Neural crest cell (in vitro differentiated cells): ENCODE results near the gene OSBPL7. TPM values are rescaled to one million over a fixed set of nuclear protein-coding genes. Genes with fewer than 3 reads are reported as not detected.

Experiments used
- DNase-seq: peaks from one replicate; pipeline ENCODE4 v3.0.0; 2021; ENCODE audit warnings: low read depth, mixed read lengths, low spot score
- H3K27ac Mint-ChIP-seq: one replicate; pipeline ENCODE4 v1.8.0; 2021; ENCODE audit warnings: mild to moderate bottlenecking, mixed read lengths; ENCODE audit not compliant: unreplicated experiment
- H3K27me3 Mint-ChIP-seq: 2 replicates; pipeline ENCODE4 v1.8.0; 2021; ENCODE audit warnings: low read depth, mild to moderate bottlenecking, mixed read lengths
- H3K36me3 Mint-ChIP-seq: 2 replicates; pipeline ENCODE4 v1.8.0; 2021; ENCODE audit warnings: low read depth, mild to moderate bottlenecking, mixed read lengths
- H3K4me1 Mint-ChIP-seq: 2 replicates; pipeline ENCODE4 v1.8.0; 2021; ENCODE audit warnings: mixed read lengths
- H3K4me3 Mint-ChIP-seq: one replicate; pipeline ENCODE4 v1.8.0; 2021; ENCODE audit warnings: mild to moderate bottlenecking, mixed read lengths
- H3K9me3 Mint-ChIP-seq: 2 replicates; pipeline ENCODE4 v1.8.0; 2021; ENCODE audit warnings: mixed read lengths
- total RNA-seq: library from RNA; stranded (reverse); gene quantifications from 2 replicates; pipeline ENCODE4 v1.2.1, GENCODE V29; 2021
- TF ChIP-seq, protein P1 (sequence below): fragments of 200-600 bp; sonication (generic); conservative IDR thresholded peaks from 2 replicates; pipeline ENCODE4 v1.5.0; 2021; ENCODE audit warnings: antibody characterized with exemption, mild to moderate bottlenecking

OSBPL7 gene
- total RNA-seq, 1 donor from 2014 or later = 14.3 TPM

- Mint-ChIP-seq H3K27ac (no peak overlapping the region), H3K4me3 (no peak overlapping the region), H3K9me3 (peaks cover 18% of the 10 kb centered on the region), H3K4me1 (no peaks in the 10 kb centered on the region), H3K27me3 (peaks cover 69% of the 10 kb centered on the region), H3K36me3 (no peaks in the 10 kb centered on the region)
- TF ChIP-seq, protein P1, sequence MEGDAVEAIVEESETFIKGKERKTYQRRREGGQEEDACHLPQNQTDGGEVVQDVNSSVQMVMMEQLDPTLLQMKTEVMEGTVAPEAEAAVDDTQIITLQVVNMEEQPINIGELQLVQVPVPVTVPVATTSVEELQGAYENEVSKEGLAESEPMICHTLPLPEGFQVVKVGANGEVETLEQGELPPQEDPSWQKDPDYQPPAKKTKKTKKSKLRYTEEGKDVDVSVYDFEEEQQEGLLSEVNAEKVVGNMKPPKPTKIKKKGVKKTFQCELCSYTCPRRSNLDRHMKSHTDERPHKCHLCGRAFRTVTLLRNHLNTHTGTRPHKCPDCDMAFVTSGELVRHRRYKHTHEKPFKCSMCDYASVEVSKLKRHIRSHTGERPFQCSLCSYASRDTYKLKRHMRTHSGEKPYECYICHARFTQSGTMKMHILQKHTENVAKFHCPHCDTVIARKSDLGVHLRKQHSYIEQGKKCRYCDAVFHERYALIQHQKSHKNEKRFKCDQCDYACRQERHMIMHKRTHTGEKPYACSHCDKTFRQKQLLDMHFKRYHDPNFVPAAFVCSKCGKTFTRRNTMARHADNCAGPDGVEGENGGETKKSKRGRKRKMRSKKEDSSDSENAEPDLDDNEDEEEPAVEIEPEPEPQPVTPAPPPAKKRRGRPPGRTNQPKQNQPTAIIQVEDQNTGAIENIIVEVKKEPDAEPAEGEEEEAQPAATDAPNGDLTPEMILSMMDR = no peak
- no peak for DNase-seq
These were observed 61.0 kb downstream of the OSBPL7 start for GRCh38 chr17:47760409-47761140.

GRCh38 chr17:47757386-47757785 is 64.2 kb downstream of the OSBPL7 start:
- Mint-ChIP-seq H3K4me1 (no peaks in the 10 kb centered on the region), H3K9me3 (peaks cover 11% of the 10 kb centered on the region), H3K27me3 (peaks cover 77% of the 10 kb centered on the region), H3K27ac (no peak overlapping the region), H3K4me3 (no peak overlapping the region), H3K36me3 (no peaks in the 10 kb centered on the region)
- TF ChIP-seq, protein P1 = no peak
- DNase-seq = no peak

Other genes with a start within 250 kb of the OSBPL7 start
- gene KPNB1, start 171.9 kb downstream of the OSBPL7 start, total RNA-seq = 642 and 671 TPM in 2 replicates
- gene TBKBP1, start 127.6 kb downstream of the OSBPL7 start, total RNA-seq = 18.3 and 22.1 TPM in 2 replicates
- gene TBX21, start 88.6 kb downstream of the OSBPL7 start, total RNA-seq = not detected in 2 replicates
- 50.0 and 55.3 TPM in 2 replicates for gene MRPL10, start 9.7 kb upstream of the OSBPL7 start, total RNA-seq
- 0.84 and 1.4 TPM in 2 replicates for gene LRRC46, start 9.9 kb upstream of the OSBPL7 start, total RNA-seq
- gene SCRN2, start 19.5 kb upstream of the OSBPL7 start, total RNA-seq = 32.7 and 37.8 TPM in 2 replicates
- 0.16 and 0.25 TPM in 2 replicates for gene SP6, start 29.4 kb upstream of the OSBPL7 start, total RNA-seq
- 22.4 and 23.2 TPM in 2 replicates for gene SP2, start 74.4 kb upstream of the OSBPL7 start, total RNA-seq
- 7.1 and 7.5 TPM in 2 replicates for gene PNPO, start 119.8 kb upstream of the OSBPL7 start, total RNA-seq
- not detected in 2 replicates for gene PRR15L, start 136.1 kb upstream of the OSBPL7 start, total RNA-seq
- 285 and 301 TPM in 2 replicates for gene CDK5RAP3, start 149.3 kb upstream of the OSBPL7 start, total RNA-seq
- gene COPZ2, start 216.0 kb upstream of the OSBPL7 start, total RNA-seq = 4.0 and 4.1 TPM in 2 replicates
- gene NFE2L1, start 226.6 kb upstream of the OSBPL7 start, total RNA-seq = 121 and 131 TPM in 2 replicates